ENCODE results near the gene CFAP61. TPM values are rescaled to one million over a fixed set of nuclear protein-coding genes. Genes with fewer than 3 reads are reported as not detected.

CFAP61 gene
- polyA plus RNA-seq, 4 donors = 0.12 to 5.3 (median 3.9) TPM

DNA sequence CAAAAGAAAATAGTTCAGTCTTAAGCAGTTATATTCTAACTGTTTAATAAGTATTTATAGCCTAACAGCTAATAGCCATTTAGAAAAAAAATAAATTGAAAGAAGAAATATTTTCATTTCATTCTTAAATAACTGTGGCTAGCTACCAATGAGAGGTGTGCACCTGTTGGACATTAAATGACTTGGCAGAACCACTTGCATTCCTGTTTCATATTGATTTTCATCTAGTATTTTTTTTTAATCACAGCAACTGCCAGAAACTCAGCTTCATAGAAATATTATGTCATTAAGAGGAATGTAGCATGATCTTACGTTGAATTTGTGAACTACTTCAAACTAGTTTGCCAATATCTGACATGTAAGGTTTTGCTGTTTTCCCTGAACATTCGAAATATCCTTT, 25.0 kb upstream of the CFAP61 start:
- no peak for DNase-seq (ENCODE audit: low read depth in 4 of 4, low spot score in 3 of 4)

DNA sequence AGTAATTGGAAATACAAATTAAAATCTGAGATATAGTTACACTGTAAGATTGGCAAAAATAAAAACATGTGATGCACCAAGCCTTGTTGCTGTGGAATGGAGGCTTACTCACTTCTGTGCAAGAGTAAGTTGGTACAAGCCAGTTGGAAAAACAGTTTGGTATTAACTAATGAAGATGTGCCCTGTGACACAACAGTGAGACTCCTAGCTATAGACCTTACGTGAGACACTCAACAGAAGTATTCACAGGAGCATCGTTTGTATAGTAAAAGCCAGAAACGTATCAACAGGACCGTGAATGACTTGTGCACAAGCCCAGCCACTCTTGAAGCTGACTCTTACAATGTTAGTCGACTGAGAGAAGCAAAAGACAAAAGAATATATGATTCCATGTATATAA, 20.5 kb upstream of the CFAP61 start:
- DNase-seq (ENCODE audit: low read depth in 4 of 4, low spot score in 3 of 4) = no peak

DNA sequence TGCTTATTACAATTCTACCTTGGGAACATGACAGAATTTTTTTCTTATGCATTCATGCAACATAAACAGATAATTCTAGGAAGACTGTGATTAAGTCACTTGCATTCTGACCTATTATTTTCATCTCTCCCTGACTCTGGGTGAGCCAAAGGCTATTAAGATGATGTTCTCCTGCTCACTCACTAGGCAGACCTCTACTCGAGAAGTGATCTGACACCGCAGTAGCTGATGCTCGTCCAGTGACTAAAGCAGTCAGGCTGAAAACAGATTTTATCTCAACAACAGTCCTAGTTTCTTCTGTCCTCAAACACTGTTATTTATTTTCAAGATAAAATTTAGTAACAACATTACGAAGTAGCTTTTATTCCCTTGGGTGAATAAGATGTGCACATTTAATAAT, 17.8 kb upstream of the CFAP61 start:
- DNase-seq (ENCODE audit: low read depth in 4 of 4, low spot score in 3 of 4) = no peak

DNA sequence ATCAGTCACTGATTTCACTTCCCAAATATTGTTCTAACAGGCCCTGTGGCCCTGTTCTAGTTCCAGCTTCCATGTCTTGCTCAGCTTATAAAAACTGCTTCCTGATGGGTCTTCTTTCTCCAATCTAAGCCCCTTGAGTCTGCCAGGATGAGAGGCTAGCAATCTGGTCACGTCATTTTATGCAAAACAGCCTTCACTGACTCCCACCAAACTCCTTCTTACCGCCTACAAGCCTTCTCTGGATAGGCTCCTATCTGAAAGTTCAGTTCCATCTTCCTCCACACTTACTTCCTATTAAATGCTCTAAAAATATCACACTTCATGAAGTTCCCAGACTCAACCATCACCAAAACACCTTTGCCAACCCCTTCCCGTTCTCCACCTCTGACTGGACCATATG, 15.6 kb upstream of the CFAP61 start:
- no peak for DNase-seq (ENCODE audit: low read depth in 4 of 4, low spot score in 3 of 4)

DNA sequence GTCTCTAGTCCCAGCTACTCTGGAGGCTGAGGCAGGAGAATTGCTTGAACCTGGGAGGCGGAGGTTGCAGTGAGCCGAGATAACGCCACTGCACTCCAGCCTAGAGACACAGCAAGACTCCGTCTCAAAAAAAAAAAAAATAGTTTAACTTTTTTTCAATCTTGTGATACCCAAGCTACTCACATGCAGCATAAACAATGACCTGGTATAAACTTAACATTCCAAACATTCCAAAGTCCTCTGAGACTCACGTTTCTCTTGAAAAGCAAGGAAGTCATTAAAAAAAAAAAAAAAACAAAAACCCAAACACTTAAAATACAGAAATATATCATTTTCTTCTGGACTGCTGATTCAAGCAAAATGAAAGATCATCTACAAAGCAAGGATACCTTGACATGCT, 14.4 kb upstream of the CFAP61 start:
- no peak for DNase-seq (ENCODE audit: low read depth in 4 of 4, low spot score in 3 of 4)

DNA sequence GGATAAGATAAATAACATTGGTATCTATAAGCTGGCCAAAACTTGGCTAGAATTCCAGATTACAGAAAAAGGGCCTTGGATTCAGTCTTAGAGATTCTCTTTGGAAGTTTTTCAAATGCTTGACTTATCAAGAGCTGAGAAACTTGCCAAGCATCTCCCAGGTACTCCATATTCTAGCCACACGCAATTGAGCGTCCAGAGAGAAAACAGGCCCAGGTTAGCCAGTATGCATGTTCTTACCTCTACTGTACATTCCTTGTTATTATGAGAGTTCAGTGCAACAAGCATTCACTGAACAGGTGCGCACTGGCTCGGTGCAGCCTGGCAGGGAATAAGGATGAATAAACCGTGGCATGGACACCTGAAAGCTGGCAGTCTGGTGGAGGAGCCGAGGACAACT, 13.7 kb upstream of the CFAP61 start:
- DNase-seq (ENCODE audit: low read depth in 4 of 4, low spot score in 3 of 4) = no peak

DNA sequence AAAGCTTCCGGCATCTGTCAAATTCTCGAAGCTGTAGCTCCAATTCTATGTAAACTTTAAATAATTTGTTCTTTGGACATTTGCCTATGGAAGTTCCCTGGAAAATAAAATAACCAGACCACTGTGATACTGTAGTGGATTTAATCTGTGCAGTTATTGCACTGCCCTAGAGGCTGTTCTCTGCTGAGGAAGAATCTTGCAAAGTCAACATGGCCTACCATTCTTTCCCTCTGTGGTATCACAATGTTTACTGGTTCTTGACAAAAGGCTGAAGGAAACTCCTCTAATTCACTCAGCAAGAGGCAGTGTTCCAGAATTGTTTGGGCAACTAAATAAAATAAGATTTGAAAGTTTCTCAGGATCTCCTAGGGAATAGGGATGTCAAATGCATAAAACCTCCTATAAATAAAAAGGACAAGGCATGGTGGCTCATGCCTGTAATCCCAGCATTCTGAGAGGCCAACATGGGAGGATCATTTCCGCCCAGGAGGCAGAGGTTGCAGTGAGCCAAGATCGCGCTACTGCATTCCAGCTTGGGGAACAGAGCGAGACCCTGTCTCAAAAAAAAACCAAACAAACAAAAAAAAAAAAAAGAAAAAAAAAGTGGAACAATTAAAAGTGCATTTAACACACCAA, 12.5 kb upstream of the CFAP61 start:
- DNase-seq (ENCODE audit: low read depth in 4 of 4, low spot score in 3 of 4) = no peak

DNA sequence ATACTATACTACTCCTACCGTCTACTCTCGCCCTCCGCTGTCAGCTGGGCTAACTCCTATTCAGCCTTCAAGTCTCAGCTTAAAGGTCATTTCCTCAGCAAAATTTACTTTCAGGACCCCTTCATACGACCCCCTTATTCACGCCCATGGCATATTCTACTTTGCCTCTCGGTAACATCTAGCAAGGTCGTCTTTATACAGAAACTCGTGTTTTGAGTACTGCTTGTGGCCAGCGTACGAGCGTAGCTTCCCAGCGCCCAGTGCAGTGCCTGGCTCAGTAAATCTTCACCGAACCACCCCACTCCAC, 612 bp upstream of the CFAP61 start:
- no peak for DNase-seq (ENCODE audit: low read depth in 4 of 4, low spot score in 3 of 4)

DNA sequence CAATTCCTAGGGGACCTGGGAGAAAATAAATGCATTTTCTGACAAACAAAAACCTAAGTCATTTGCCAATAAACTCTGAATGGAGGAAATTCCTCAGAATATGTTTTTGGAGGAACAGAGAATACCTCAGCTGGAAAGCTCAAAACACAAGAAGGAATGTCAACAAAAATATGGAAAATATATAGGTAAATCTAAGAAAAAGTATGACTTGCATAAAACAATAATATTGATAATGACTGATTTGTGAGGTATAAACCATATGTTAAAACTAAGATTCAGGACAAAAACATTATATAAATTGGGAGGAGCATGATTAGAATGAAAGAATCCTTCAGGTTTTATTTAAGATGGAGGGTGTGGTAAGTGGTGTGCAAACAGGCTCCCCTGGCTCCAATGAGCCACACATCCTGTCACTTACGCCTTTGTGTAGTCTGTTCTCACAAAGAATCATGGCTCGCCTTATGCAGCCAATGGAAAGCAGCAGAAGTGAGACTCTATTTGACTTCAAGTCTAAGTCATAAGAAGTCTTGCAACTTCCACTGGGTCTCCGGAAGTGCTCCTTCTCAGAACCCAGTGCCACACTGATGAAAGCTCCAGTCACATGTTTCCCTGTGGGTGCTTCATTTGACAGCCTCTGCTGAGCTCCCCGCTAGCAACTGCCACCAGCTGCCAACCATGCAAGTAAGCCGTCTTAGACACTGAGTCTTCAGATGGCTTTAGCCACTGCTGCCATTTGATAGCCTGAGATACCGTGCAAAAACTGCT, 8.1 kb downstream of the CFAP61 start:
- no peak for DNase-seq (ENCODE audit: low read depth in 4 of 4, low spot score in 3 of 4)

DNA sequence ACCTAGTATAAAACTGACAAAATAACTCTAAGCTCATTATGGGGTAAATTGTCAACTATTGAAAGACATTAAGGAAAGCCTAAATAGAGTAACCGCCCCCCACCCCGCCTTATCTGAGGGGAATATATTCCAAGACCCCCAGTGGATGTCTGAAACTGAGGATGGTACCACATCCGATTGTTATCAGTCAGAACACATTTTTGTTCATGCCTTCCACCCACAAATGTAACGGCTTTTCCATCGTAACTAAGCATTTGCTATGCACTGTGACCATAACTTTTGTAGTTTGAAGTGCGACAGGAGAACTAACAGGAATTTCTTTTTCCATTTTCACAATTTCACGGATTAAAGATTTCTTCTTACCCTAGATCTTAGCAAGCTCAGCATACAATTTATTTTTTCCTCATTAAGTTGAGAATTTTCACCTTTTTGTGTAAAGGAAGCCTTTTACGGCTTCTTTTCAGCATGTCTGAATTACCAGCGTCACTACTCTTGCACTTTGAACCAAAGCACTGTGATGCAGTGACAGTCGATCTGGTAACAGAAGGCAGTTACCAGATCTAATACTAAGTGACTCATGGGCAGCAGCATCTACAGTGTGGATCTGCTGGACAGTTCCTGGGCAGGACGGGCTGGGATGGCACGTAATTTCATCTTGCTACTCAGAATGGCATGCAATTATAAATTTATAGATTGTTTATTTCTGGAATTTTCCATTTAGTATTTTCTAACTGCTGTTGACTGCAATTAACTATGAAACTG, 11.8 kb downstream of the CFAP61 start:
- DNase-seq (ENCODE audit: low read depth in 4 of 4, low spot score in 3 of 4) = no peak

DNA sequence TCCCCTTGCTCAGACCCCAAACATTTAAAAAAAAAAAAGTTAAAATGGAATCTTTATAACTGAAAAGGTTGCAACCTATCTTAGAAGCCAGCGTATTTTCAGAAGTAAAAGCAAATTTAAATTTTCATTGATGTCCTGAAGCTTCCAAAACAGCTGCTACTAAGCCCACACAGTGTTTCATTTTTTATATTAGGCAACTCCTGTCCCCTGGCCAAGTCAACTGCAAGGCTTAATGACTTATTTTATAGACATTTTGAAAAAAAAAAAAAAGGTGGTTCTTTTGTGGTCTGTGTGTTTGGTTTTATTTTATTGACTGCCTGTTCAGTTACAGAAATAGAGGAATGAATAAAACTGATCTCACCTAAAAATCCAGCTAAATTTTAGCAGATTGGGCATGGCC, 13.0 kb downstream of the CFAP61 start:
- DNase-seq (ENCODE audit: low read depth in 4 of 4, low spot score in 3 of 4) = no peak

DNA sequence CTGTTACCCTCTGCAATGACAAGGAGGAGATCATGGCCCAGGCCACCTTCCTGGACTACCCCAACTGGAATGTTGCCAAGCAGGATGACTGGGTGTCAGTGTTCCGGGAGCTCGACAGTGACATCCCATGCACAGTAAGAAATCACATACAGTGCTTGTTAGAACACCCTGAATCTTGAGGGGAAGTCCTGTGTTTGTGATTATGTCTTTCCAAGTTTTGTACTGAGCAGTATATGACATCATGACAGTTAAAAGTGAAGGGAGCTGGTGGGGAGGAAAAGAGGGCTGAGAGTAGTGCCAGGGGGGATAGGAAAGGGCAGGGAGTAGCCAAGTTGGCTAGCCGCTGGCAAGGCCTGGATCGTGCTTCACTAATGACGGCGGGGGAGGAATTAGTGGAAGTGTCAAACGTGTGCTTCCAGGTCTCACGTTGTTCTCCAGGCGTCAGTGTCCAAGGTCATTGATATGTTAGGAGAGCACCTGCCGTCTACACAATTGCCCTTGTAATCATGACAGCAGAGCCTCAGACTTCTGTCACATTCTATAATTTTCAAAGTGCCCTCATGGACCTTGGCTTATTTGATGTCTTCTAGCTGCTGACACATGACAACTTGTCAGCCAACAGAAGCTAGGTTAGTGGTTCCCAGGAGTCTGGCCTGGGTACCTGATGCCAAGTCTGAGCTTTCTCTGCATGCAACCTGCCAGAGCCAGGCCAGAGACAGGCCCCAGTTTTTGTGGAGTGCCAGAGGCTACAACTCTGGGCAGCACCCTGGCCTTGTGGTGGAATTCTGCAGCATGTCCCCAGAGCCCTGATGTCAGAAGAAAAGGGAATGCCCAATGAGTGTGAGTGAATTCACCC, 18.8 kb downstream of the CFAP61 start:
- DNase-seq (ENCODE audit: low read depth in 4 of 4, low spot score in 3 of 4) = no peak

DNA sequence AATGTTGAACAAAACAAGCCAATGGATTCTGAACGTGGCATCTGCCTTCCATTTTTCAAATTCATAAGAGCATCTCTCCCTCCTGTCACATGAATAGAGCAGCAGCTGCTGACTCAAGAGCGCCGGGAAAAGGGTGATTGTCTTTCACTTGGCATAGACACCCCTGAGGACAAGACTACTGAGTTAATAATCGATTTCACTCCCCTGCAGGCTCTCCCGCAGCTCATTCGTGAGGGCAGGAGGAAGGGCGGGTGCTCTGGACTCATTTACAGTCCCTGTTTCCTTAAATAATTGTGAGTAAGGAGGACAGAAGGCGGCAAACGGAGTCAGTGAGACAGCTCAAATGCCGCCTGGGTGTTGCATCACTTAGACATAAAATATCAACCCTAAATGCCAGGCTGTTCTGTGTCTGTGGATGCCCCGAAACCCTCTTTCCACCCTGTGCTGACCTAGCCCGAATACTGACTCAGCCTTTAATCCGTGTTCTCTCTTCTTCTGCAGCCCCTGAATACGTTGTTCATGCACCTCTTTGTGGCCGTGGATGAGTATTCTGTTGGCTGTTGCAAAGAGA, 21.6 kb downstream of the CFAP61 start:
- DNase-seq (ENCODE audit: low read depth in 4 of 4, low spot score in 3 of 4) = no peak

DNA sequence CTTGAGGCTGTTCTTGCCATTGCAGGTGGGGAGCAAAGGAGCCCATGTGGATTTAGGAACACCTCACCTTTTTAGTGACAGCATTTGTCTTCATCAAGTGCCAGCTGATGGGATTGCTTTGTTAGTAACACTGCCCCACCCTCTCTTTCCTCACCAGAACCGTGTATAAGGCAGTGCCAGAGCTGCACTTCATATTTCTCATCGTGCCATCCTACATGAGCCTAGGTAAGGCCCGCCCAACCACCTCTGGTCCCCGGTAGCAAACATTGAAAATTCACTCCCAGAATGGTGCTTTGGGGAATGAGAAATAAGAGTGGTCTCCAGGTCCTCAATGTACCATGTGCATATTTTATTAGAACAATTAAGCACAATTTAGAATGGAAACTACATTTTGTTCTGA, 22.7 kb downstream of the CFAP61 start:
- no peak for DNase-seq (ENCODE audit: low read depth in 4 of 4, low spot score in 3 of 4)

DNA sequence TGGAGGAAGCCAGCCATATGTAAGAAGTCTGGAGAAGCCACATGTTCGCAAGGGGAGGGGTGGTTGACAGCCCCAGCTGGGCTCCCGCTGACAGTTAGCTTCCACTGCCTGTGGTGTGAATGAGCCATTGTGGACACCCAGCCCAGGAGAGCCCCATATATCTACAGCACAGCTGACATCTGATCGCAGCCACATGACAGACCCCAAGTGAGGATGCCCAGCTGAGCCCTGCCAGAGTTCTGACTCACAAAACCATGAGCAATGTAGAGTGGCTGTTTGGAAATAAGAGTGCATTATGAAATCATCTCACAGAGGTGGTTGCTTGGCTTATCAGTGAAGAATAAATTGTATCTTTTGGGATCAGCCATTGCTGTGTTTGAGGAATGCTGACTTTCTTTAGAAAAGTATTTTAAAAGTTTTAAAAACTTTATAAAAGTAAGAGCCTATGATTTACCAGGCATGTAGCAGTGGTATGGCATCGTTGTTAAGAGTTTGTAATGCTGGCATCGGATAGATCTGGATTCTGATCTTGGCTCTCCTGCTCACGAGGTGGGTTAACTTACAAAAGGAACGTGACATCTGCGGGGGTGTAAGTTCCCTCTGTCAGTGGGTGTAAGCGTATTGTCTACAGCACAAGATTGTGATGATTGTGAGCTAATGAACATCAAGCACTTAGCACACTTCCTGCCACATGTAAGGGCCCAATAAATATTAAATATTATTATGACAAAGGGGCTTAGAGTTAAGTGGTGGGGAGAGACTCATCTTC, 24.1 kb downstream of the CFAP61 start:
- no peak for DNase-seq (ENCODE audit: low read depth in 4 of 4, low spot score in 3 of 4)

DNA sequence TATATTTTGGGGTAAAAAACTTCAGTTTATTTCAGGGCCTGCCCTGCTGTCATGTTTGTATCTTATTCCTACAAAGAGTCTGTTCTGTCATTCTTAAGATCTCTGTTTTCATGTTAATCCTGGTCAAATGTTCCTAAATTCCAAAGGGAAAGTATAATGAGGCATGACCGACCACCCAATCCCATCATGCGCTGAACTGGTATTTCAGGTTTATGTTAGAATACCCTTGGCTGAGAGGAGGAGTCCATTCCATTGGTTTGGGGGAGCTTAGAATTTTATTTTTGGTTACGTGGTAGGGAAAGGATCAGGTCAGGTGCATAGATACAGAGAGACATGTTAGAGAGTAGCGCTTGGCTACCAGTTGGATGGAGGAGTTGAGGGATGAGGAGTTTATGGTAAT, 25.7 kb downstream of the CFAP61 start:
- peak in 2 of 4 donors; percentile 36 to 40 for DNase-seq (ENCODE audit: low read depth in 4 of 4, low spot score in 3 of 4)

DNA sequence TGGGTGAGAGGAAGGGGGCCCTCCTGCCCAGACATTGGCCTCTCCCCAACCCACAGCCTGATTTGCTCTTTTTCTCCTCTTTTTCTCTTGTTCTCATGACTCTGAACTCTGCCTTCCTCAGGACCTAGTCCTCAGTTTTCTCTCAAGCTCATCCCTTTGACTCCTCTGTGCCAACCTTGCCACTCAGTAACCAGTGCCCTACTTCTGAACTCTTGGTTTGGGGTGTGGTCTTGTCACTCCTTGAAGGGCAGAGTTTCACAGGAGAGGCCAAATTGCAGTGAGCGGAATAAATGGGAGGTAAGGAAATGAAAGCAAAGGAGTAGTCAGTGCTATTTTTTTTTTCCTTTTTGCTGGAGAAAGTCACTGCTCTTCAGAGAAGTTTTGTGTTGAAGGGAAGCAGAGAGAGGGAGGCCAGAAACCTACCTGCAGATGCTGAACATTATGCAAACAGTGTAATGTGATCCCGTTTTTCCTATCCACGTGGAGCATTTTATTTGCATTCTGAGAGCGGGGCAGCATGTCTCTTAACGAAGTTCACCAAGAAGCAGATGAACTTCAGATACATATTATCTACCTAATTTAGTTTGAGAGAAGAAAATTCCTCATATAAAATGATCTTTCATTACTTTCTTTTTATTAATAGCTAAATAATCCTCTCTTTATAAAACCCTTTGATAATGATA, 26.9 kb downstream of the CFAP61 start:
- DNase-seq (ENCODE audit: low read depth in 4 of 4, low spot score in 3 of 4) = peak in 1 of 4 donors; percentile 14

DNA sequence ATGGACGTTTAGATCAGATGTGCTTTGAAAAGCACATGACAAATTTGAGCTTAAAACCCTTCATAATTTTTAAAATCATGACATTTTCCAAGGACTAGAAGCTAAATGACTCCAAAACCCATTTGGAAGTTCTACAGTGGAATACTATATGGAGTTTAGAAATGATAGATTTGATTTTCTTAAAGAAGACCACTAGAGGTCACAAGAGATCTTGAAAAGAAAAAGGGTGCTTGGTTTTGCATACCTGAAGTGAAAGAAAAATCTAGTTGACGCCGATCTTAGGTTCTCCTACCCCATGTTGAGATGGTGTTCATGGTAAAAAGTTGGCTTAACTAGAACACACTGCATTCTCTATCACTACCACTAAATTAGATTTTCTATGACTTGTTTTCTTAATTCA, 31.5 kb downstream of the CFAP61 start:
- peak in 1 of 4 donors; percentile 7 for DNase-seq (ENCODE audit: low read depth in 4 of 4, low spot score in 3 of 4)

DNA sequence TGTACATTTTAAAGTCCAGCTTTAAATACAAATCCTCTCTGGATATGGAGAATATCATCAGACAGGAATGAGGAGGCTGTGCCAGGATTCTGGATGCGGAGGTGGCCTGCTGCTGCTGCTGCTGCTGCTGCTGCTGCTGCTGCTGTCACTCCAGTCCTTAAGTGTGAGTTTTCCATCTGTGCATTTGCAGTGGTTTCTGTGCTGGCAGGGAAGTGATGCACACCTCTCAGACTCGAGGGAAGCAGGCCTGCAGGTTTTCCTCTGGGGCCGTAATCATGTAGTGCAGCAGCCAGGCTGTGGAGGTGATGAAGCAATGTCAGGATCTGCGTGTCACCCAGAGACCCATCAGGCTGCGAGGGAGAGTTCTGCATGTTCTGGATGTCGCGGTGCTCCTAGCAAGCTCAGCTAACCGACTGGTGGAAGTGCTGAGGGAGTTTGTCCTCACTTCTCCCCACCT, 32.0 kb downstream of the CFAP61 start:
- DNase-seq (ENCODE audit: low read depth in 4 of 4, low spot score in 3 of 4) = no peak
